ENCODE measurements around the gene GABRR2. TPM values are rescaled to one million over a fixed set of nuclear protein-coding genes. Genes with fewer than 3 reads are reported as not detected.
"Not testable (repeated sequence)": the region's sequence is repeated elsewhere in the genome, so short reads cannot be mapped to it uniquely, and the experiment has no call there.

GABRR2 gene
- total RNA-seq, 2 donors from 2014 or later = 0.33 to 0.35 TPM

DNA sequence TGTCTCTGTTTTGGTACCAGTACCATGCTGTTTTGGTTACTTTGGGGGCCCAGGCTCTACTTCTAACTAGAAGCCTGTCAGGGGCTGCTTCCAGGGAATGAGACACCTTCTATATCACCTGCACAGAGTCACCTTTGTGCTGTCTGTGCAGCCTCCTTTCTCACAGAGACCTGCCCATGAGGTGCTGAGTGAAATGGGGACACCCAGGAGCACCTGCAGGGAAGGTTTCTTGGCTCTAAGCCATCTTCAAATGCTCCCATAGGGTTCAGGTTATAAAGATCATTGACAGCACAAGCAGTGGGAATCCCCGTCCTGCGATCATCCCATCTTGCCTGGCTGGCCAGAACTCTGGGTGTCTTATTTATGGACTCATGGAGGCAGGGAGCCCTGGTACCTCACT, 19.1 kb downstream of the GABRR2 start:
- Histone ChIP-seq H3K36me3 (no peaks in the 10 kb centered on the region), H3K4me1 (peaks cover 0 to 20% of the 10 kb centered on the region in 2 donors), H3K4me3 (no peak overlapping the region), H3K27ac (no peak overlapping the region), H3K9me3 (no peaks in the 10 kb centered on the region), H3K27me3 (no peaks in the 10 kb centered on the region)
- TF ChIP-seq, protein P1, sequence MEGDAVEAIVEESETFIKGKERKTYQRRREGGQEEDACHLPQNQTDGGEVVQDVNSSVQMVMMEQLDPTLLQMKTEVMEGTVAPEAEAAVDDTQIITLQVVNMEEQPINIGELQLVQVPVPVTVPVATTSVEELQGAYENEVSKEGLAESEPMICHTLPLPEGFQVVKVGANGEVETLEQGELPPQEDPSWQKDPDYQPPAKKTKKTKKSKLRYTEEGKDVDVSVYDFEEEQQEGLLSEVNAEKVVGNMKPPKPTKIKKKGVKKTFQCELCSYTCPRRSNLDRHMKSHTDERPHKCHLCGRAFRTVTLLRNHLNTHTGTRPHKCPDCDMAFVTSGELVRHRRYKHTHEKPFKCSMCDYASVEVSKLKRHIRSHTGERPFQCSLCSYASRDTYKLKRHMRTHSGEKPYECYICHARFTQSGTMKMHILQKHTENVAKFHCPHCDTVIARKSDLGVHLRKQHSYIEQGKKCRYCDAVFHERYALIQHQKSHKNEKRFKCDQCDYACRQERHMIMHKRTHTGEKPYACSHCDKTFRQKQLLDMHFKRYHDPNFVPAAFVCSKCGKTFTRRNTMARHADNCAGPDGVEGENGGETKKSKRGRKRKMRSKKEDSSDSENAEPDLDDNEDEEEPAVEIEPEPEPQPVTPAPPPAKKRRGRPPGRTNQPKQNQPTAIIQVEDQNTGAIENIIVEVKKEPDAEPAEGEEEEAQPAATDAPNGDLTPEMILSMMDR (IDR thresholded peaks at IDR 0.05) = no peak
- no peak for DNase-seq (ENCODE audit: low spot score)

DNA sequence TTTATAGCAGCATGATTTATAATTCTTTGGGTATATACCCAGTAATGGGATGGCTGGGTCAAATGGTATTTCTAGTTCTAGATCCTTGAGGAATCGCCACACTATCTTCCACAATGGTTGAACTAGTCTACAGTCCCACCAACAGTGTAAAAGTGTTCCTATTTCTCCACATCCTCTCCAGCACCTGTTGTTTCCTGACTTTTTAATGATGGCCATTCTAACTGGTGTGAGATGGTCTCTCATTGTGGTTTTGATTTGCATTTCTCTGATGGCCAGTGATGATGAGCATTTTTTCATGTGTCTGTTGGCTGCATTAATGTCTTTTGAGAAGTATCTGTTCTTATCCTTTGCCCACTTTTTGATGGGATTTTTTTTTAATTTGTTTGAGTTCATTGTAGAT, 20.0 kb downstream of the GABRR2 start:
- not testable (repeated sequence) for H3K9me3 ChIP-seq; H3K36me3 ChIP-seq; H3K4me3 ChIP-seq; H3K27me3 ChIP-seq; DNase-seq (ENCODE audit: low spot score); H3K27ac ChIP-seq
- peaks cover 0 to 20% of the 10 kb centered on the region in 2 donors for H3K4me1 ChIP-seq

DNA sequence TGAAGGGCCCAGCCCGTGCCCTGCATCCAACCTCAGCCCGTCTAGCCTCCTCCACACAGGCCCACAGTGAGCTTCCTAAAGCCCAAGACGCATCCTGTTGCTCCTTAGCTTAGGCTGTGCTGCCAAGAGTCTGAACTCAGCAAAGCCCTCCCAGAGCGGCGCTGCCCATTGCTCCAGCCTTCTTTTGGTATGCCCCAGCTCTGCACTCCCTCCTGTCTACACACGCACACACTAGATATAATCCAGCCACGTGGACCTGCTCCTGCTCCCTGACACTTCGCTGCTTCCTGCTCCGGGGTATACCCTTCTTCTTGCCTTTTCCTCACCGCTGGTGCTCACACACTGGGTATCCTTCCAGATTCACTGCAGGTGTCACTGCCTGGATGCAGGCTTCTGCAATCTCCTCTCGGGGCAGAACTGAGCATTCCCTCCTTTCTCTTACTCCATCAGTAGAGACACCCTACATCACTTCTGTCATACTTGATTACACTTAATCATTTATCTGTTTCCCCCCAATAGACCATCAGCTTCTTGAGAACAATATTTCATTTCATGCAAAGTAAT, 23.8 kb downstream of the GABRR2 start:
- TF ChIP-seq, protein P1 (IDR thresholded peaks at IDR 0.05) = no peak

DNA sequence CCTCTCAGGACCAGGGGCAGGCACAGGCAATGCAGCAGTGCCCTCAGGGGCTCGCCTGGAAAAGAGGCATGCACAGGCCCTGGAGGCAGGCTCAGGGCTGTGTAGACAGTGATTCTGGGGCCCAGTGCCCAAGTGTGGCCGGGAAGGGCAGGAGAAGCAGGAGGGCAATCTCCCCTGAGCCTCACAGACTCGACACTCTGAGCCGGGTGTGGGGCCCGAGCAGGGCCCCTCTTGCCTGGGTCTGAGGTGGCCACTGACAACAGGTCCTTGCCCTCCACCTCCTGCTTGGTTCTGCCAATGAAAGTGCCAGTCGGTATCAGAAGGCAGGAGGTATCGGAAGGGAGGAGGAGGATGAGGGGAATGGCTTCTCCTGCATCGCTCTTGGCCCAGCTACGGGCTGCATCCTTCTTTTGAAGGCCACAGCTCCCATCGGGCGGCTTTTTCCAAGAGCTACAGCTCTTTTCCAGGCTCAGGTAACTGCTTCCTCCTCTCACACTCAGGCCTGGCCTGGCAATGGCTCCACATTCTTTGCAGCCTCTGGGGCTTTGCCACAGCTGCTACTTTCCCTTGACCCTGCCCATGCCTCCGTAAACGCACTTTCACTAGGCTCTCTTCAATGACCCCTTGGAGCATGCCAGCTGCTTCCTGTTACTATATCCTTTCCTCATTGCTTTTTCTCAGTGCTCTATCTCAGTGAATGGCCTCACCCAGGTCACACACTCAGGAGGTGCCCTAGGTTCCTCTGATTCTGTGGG, 24.5 kb downstream of the GABRR2 start:
- Histone ChIP-seq H3K4me1 (no peaks in the 10 kb centered on the region), H3K27me3 (no peaks in the 10 kb centered on the region), H3K36me3 (no peaks in the 10 kb centered on the region), H3K9me3 (no peaks in the 10 kb centered on the region), H3K27ac (no peak overlapping the region), H3K4me3 (no peak overlapping the region)
- TF ChIP-seq, protein P1 (IDR thresholded peaks at IDR 0.05) = no peak
- DNase-seq (ENCODE audit: low spot score) = no peak

More for the DNA sequence above, 23.8 kb downstream of the GABRR2 start:
- Histone ChIP-seq H3K4me1 (no peaks in the 10 kb centered on the region), H3K4me3 (no peak overlapping the region), H3K9me3 (no peaks in the 10 kb centered on the region), H3K27ac (no peak overlapping the region), H3K36me3 (no peaks in the 10 kb centered on the region), H3K27me3 (no peaks in the 10 kb centered on the region)
- DNase-seq (ENCODE audit: low spot score) = no peak

DNA sequence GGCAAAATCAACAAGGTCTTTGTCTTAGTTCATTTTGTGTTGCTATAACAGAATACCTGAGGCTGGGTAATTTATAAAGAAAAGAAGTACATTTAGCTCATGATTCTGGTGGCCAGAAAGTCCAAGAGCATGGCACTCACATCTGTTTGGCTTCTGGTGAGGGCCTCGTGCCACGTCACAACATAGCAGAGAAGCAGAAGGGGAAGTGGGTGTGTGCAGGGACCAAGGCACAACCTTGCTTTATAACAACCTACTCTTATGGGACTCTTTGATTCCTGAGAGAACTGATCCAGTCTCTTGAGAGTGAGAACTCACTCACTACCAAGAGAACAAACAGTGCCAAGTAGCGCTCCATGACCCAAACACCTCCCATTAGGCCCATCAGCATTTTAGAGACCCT, 25.4 kb downstream of the GABRR2 start:
- Histone ChIP-seq H3K27ac (no peak overlapping the region), H3K9me3 (no peaks in the 10 kb centered on the region), H3K36me3 (no peaks in the 10 kb centered on the region), H3K4me3 (no peak overlapping the region), H3K27me3 (no peaks in the 10 kb centered on the region), H3K4me1 (no peaks in the 10 kb centered on the region)
- TF ChIP-seq, protein P1 (IDR thresholded peaks at IDR 0.05) = no peak
- DNase-seq (ENCODE audit: low spot score) = no peak

DNA sequence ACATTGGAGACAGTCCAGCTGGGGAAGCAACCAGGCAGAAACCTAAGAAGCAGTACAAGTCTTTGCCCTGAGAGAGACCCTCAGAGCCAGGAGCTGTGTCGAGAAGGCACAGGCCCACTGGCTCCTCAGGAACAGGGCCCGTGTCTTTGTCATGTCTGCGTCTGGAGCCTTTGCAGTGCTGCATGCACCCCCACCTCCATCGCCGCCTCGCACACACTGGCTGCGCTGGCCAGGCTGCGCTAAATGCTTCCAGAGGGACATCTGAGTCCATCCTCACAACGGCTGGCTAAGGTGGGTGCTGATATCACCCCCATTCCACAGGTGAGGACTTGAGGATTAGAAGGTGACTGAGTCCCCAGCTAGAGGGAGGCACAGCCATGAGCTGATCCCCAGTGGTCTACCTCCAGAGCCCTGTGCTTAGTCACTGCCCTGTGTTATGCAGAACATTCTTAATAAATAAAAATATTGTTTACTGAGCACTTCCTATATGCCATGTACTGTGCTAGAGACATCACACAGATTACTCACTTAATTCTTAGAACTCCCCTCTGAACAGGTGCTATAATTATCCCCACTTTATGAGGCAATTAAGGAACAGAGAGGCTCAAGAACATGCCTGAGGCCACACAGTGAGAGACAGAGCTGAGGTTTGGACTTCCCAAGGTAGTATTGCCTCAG, 27.6 kb downstream of the GABRR2 start:
- H3K4me1 ChIP-seq = no peaks in the 10 kb centered on the region
- no peaks in the 10 kb centered on the region for H3K27me3 ChIP-seq
- H3K36me3 ChIP-seq = no peaks in the 10 kb centered on the region
- H3K4me3 ChIP-seq = no peak overlapping the region
- no peak overlapping the region for H3K27ac ChIP-seq
- no peaks in the 10 kb centered on the region for H3K9me3 ChIP-seq
- no peak for DNase-seq (ENCODE audit: low spot score)
- TF ChIP-seq, protein P1 (IDR thresholded peaks at IDR 0.05) = no peak

Data from right atrium auricular region (tissue), 2 donors.